PC-3 (cell line): Measurements from ENCODE around the gene SEC61B. TPM values are rescaled to one million over a fixed set of nuclear protein-coding genes. Genes with fewer than 3 reads are reported as not detected.
"Not testable (repeated sequence)": the region's sequence is repeated elsewhere in the genome, so short reads cannot be mapped to it uniquely, and the experiment has no call there.

Source experiments
- ATAC-seq: fragments of 200-7000 bp; cut with Tn5 transposase; 2 replicates; pipeline ENCODE4 v1.9.1; 2020; ENCODE audit warnings: mild to moderate bottlenecking, moderate library complexity
- BruUV-seq: library from RNA; stranded (reverse); fragments of 400-500 nt; replicated peaks from 2 replicates; lab custom pipeline; 2021; lab: Mats Ljungman, UMichigan
- CTCF ChIA-PET: fragments of 300-600 bp; sonication (Branson Sonifier 250); formaldehyde crosslinking; loops from one replicate; lab custom pipeline; 2022; ENCODE audit warnings: antibody characterized with exemption; lab: Charles Lee
- POLR2A ChIA-PET: fragments of 300-600 bp; sonication (Branson Sonifier 250); formaldehyde crosslinking; loops from one replicate; lab custom pipeline; 2022; ENCODE audit warnings: antibody characterized with exemption; ENCODE audit not compliant: unreplicated experiment; lab: Charles Lee
- DNase-seq: peaks from one replicate; pipeline ENCODE4 v3.0.0-alpha.2; 2015
- H2AFZ ChIP-seq: fragments of 300-600 bp; sonication (generic); 2 replicates; pipeline ENCODE4 v1.6.0; 2016; ENCODE audit warnings: antibody characterized with exemption, low read length
- H3F3A ChIP-seq: fragments of 300-600 bp; sonication (generic); one replicate; pipeline ENCODE4 v1.6.0; 2017; ENCODE audit warnings: antibody characterized with exemption, low read length, control low read depth, mild to moderate bottlenecking; ENCODE audit not compliant: unreplicated experiment
- H3K27ac ChIP-seq: fragments of 300-600 bp; sonication (generic); 2 replicates; pipeline ENCODE4 v1.5.1; 2016; ENCODE audit warnings: mild to moderate bottlenecking, low read length
- H3K27me3 ChIP-seq: fragments of 300-600 bp; sonication (generic); 2 replicates; pipeline ENCODE4 v1.6.1; 2016; ENCODE audit warnings: low read length, mixed read lengths
- H3K36me3 ChIP-seq: fragments of 300-600 bp; sonication (generic); 2 replicates; pipeline ENCODE4 v1.6.1; 2016; ENCODE audit warnings: low read depth, mixed run types, low read length, mixed read lengths
- H3K4me1 ChIP-seq: fragments of 300-600 bp; sonication (generic); 2 replicates; pipeline ENCODE4 v1.5.1; 2016; ENCODE audit warnings: low read length; ENCODE audit not compliant: insufficient read depth
- H3K4me2 ChIP-seq: fragments of 300-600 bp; sonication (generic); 2 replicates; pipeline ENCODE4 v1.6.0; 2016; ENCODE audit warnings: low read length
- H3K4me3 ChIP-seq: fragments of 300-600 bp; sonication (generic); 2 replicates; pipeline ENCODE4 v1.5.1; 2016; ENCODE audit warnings: mild to moderate bottlenecking, low read length, mixed read lengths
- H3K79me2 ChIP-seq: fragments of 300-600 bp; sonication (generic); 2 replicates; pipeline ENCODE4 v1.6.1; 2017; ENCODE audit warnings: low read length, mixed read lengths
- H3K9ac ChIP-seq: fragments of 300-600 bp; sonication (generic); 2 replicates; pipeline ENCODE4 v1.6.0; 2016; ENCODE audit warnings: mild to moderate bottlenecking, low read length
- H3K9me2 ChIP-seq: fragments of 300-600 bp; sonication (generic); replicated peaks from 2 replicates; pipeline ENCODE4 v1.6.1; 2016; ENCODE audit warnings: mixed run types, low read length, mixed read lengths
- H3K9me3 ChIP-seq: fragments of 300-600 bp; sonication (generic); 2 replicates; pipeline ENCODE4 v1.6.1; 2016; ENCODE audit warnings: low read length, mixed read lengths
- H4K20me1 ChIP-seq: fragments of 300-600 bp; sonication (generic); 2 replicates; pipeline ENCODE4 v1.6.1; 2016; ENCODE audit warnings: low read length, mixed read lengths
- EZH2 ChIP-seq: fragments of 300-600 bp; sonication (generic); IDR thresholded peaks from one replicate; pipeline ENCODE4 v1.6.1; 2017; ENCODE audit warnings: antibody characterized with exemption, mild to moderate bottlenecking, low read length; ENCODE audit not compliant: unreplicated experiment
- EZH2phosphoT487 ChIP-seq: fragments of 300-600 bp; sonication (generic); IDR thresholded peaks from 2 replicates; pipeline ENCODE4 v1.6.1; 2018; ENCODE audit warnings: mild to moderate bottlenecking, antibody characterized with exemption, low read length, borderline replicate concordance
- intact Hi-C: fragments of 100-400 bp; cut with micrococcal nuclease; formaldehyde crosslinking; loops from 2 replicates; pipeline ENCODE4 v1.9.0; 2023
- total RNA-seq: library from RNA; depleted of rRNA; stranded (reverse); fragments of >200 nt; gene quantifications from 2 replicates; pipeline ENCODE4 v1.2.3, GENCODE V29; 2014
- TF ChIP-seq, protein P1 (sequence below): fragments of 300-600 bp; sonication (generic); conservative IDR thresholded peaks from 2 replicates; pipeline ENCODE4 v1.5.1; 2017; ENCODE audit warnings: antibody characterized with exemption, low read depth, mild to moderate bottlenecking, low read length

The SEC61B gene
- total RNA-seq, 1 experiment from 2014 or later, result 107 TPM

DNA sequence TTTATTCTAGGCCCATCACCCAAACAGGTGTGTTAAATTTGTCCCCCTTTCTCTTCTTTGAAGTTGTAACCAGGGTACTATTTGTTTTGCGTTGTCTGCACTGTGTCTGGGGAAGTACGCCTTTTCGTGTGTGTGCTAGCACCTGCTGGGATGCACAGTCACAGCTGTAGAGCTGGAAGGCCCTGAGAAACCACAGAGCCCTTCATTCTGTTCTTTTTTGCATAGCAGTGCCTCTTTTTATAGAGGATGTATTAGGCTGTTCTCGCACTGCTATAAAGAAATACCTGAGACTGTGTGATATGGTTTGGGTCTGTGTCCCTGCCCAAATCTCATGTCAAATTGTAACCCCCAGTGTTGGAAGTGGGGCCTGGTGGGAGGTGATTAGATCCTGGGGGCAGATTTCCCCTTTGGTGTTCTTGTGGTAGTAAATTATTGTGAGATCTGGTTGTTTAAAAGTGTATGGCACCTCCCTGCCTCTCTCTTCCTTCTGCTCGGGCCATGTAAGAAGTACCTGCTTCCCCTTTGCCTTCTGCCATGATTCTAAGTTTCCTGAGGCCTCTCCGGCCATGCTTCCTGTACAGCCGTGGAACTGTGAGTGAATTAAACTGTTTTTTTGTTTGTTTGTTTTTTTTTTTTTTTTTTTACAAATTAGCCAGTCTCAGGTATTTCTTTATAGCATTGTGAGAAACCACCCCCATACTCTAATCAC is 14.0 kb downstream of the SEC61B start:
- Histone ChIP-seq H3K36me3 (peaks cover 12% of the 10 kb centered on the region), H3K27ac (no peak overlapping the region), H3K4me2 (no peak overlapping the region), H4K20me1 (no peaks in the 10 kb centered on the region), H3K9ac (no peak overlapping the region), H3K4me1 (no peaks in the 10 kb centered on the region), H3K9me3 (no peaks in the 10 kb centered on the region), H3F3A (no peaks in the 10 kb centered on the region), H3K79me2 (no peaks in the 10 kb centered on the region), H2AFZ (no peak overlapping the region), H3K4me3 (no peak overlapping the region), H3K9me2 (no peaks in the 10 kb centered on the region), H3K27me3 (no peaks in the 10 kb centered on the region)
- POLR2A ChIA-PET, result no interaction called here
- DNase-seq, result no peak
- no TSS peak for BruUV-seq
- CTCF ChIA-PET, result no interaction called here
- no peak for ATAC-seq
- TF ChIP-seq EZH2 (no peak), EZH2phosphoT487 (no peak)
- TF ChIP-seq, protein P1, sequence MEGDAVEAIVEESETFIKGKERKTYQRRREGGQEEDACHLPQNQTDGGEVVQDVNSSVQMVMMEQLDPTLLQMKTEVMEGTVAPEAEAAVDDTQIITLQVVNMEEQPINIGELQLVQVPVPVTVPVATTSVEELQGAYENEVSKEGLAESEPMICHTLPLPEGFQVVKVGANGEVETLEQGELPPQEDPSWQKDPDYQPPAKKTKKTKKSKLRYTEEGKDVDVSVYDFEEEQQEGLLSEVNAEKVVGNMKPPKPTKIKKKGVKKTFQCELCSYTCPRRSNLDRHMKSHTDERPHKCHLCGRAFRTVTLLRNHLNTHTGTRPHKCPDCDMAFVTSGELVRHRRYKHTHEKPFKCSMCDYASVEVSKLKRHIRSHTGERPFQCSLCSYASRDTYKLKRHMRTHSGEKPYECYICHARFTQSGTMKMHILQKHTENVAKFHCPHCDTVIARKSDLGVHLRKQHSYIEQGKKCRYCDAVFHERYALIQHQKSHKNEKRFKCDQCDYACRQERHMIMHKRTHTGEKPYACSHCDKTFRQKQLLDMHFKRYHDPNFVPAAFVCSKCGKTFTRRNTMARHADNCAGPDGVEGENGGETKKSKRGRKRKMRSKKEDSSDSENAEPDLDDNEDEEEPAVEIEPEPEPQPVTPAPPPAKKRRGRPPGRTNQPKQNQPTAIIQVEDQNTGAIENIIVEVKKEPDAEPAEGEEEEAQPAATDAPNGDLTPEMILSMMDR, result no peak
- intact Hi-C loops, result no loop called here

DNA sequence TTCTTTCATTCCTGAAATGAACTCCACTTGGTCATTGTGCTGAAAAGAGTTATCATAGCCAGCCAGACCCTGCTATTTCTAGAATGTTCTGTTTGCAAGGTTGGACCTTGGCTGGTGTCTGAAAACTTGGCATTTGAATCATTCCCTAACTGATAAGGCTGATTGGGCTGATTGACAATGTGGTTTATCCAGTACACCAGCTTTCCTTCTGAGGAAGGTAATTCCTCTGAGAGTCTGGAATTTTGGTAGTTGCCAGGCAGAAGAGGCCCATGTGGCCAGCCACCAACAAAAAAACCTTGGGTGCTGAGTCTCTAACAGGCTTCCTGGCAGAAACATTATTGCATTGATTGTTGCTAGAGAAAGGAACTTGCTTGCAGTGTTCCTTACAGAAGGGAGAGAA is 15.3 kb downstream of the SEC61B start:
- ChIA-PET CTCF (interaction anchor here (0.6 kb wide), 1 partner anchor 52 kb away, joined by 3 read pairs; no protein-coding TSS in a partner anchor), POLR2A (no interaction called here)
- ATAC-seq, result no peak

DNA sequence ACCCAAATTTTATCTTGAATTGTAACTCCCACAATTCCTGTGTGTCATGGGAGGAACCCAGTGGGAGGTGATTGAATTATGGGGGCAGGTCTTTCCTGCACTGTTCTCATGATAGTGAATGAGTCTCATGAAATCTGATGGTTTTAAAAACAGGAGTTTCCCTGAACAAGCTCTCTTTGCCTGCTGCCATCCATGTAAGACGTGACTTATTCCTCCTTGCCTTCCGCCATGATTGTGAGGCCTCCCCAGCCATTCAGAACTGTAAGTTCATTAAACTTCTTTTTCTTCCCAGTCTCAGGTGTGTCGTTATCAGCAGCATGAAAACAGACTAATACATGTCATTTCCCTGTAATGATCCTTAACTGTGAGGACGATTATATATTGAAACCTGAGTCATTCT is 15.8 kb downstream of the SEC61B start:
- POLR2A ChIA-PET, result not testable (repeated sequence)

More for the DNA sequence above, 15.3 kb downstream of the SEC61B start:
- TF ChIP-seq, protein P1, result no peak
- TF ChIP-seq EZH2phosphoT487 (no peak), EZH2 (no peak)
- Histone ChIP-seq H3K27me3 (no peaks in the 10 kb centered on the region), H3K4me1 (no peaks in the 10 kb centered on the region), H3K9me3 (no peaks in the 10 kb centered on the region), H3F3A (no peaks in the 10 kb centered on the region), H3K9me2 (no peaks in the 10 kb centered on the region), H2AFZ (no peak overlapping the region), H3K27ac (no peak overlapping the region), H3K9ac (no peak overlapping the region), H3K79me2 (no peaks in the 10 kb centered on the region), H3K4me2 (no peak overlapping the region), H3K4me3 (no peak overlapping the region), H3K36me3 (0 out of 2 replicates have a peak, but pooled peaks cover under 1% of the 10 kb centered on the region), H4K20me1 (no peaks in the 10 kb centered on the region)
- intact Hi-C loops, result no loop called here
- BruUV-seq, result no TSS peak
- no peak for DNase-seq

More for the DNA sequence above, 15.8 kb downstream of the SEC61B start:
- H3K79me2 ChIP-seq, ATAC-seq, H4K20me1 ChIP-seq, H3K4me3 ChIP-seq, H3K4me1 ChIP-seq, H3K9me2 ChIP-seq, H3K4me2 ChIP-seq, H3K9me3 ChIP-seq, H2AFZ ChIP-seq, intact Hi-C loops, H3K36me3 ChIP-seq, H3K27ac ChIP-seq, H3F3A ChIP-seq, H3K27me3 ChIP-seq, BruUV-seq, CTCF ChIA-PET, H3K9ac ChIP-seq, DNase-seq: not testable (repeated sequence)
